DLD1 (cell line): ENCODE measurements around the gene HAVCR1.
"Not testable (repeated sequence)": the region's sequence is repeated elsewhere in the genome, so short reads cannot be mapped to it uniquely, and the experiment has no call there.

Experiments used
- in situ Hi-C: cut with HindIII; loops from 2 replicates; pipeline ENCODE4 v1.10.0; 2017; ENCODE audit warnings: low sequenced_read_pairs

HAVCR1 gene

DNA sequence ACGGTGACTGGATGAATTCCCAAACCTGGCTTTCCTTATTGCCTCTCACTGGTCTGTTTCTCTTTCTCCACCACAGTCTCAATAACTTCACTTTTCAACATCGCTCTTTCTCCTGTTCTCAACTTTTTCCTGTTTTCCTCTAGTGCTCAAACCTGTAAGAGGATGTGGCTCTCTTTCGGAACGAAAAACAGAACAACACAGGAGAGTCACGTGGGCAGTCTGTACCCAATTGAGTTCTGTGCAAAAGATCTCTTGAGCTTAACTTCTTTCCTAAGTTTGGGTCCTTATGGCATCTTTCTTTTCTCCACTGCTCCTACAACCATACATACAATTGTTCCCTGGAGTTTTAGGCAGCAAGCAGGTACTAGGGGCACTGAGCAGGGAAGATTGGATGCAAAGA is 8.9 kb downstream of the HAVCR1 start:
- in situ Hi-C loops = no loop called here

DNA sequence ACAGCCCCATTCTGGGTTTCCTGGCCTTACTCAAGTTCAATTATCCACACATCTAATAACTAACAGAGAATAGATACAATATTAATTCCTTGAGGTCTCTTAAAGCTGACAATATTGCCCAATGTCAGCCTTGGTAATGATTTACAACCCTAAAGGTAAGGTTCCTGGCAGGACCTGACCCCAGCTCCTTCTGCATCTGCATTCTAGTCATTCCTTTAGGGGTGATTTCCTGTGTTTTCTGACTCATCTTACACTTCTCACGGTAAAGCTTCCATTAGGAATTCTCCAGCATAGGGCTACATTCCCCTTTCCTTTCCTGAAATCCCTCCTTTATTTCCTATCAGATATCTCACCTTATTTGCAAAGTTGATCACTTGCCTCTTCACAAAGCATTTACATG is 9.3 kb downstream of the HAVCR1 start:
- in situ Hi-C loops = no loop called here

- in situ Hi-C loops = no loop called here
These were observed 11.0 kb downstream of the HAVCR1 start for GRCh38 chr5:157047898-157048297.

DNA sequence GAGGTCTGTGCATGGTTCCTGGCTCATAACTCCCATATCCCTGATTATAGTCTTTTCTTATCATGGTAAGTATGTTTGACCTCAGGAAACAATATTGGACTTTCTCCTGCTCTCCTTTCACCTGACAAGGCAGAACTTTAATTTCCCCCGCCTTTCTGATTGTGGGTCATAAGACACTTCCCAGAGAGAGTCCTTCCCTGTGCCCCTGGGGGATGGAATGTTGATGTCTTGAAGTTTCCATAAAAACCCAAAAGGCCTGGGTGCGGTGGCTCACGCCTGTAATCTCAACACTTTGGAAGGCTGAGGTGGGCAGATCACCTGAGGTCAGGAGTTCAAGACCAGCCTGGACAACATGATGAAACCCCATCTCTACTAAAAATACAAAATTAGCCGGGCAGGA is 11.9 kb downstream of the HAVCR1 start:
- in situ Hi-C loops = not testable (repeated sequence)

- in situ Hi-C loops = no loop called here
These were observed 12.9 kb downstream of the HAVCR1 start for GRCh38 chr5:157046041-157046440.

DNA sequence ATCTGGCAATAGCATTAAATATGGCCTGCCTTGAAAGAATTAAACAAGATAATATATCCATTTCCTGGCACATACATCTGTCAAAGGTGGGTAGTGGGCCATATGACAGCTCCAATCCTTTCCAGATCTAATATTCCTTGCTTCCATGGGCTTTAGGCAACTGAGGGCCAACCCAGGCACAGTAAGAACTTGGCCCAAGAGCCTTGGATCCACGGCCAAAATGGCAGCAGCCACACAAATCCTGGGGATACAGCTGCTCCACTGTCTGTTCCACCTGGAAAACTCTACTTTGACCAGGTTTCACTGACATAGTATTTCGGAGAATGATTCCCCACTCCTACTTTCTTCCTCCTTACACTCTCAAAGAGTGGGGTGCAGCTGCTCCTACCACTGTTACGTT is 13.3 kb downstream of the HAVCR1 start:
- in situ Hi-C loops = no loop called here

DNA sequence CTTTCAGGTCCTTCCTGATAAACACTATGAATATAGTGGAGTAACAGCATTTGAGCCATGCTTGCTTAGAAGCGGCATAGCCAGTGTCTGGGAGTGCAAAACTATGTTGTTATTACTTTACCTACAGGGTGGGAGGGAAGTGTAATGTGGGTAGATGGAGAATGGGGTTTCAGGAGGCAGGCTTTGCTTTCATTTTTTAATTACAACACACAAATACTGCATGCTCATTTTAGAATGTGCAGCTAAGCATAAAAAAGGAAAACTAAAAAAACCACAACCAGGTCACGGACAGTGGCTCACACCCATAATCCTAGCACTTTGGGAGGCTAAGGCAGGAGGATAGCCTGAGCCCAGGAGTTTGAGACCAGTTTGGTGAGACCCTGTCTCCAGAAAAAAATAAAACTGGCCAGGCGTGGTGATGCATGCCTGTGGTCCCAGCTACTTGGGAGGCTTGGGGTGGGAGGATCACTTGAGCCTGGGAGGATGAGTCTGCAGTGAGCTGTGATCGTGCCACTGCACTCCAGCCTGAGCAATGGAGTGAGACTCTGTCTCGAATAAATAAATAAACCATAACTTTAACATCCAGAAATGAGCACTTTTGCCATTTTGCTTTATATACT is 20.2 kb downstream of the HAVCR1 start:
- in situ Hi-C loops = no loop called here

DNA sequence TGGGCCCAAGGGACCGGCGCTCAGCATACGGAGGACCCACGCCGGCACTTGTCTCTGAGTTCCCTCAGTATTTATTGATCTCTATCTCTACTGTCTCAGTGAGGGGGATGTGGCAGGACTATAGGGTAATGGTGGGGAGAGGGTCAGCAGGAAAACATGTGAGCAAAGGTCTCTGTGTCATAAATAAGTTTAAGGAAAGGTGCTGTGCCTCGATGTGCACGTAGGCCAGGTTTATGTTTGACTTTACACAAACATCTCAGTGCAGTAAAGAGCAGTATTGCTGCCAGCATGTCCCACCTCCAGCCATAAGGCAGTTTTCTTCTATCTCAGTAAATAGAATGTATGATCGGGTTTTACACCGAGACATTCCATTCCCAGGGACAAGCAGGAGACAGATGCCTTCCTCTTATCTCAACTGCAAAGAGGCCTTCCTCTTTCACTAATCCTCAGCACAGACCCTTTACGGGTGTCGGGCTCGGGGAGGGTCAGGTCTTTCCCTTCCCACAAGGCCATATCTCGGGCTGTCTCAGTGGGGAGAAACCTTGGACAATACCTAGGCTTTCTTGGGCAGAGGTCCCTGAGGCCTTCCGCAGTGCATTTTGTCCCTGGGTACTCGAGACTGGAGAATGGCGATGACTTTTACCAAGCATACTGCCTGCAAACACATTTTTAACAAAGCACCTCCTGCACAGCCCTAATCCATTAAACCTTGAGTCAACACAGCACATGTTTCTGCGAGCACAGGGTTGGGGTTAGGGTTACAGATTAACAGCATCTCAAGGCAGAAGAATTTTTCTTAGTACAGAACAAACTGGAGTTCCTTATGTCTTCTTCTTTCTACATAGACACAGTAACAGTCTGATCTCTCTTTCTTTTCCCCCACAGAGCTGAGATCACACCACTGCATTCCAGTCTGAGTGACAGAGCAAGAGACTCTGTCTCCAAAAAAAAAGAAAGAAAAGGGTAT is 24.5 kb downstream of the HAVCR1 start:
- in situ Hi-C loops = not testable (repeated sequence)

- in situ Hi-C loops = no loop called here
These were observed 25.8 kb downstream of the HAVCR1 start for GRCh38 chr5:157033071-157033583.

GRCh38 chr5:157030692-157031091 is 28.2 kb downstream of the HAVCR1 start:
- in situ Hi-C loops = no loop called here

DNA sequence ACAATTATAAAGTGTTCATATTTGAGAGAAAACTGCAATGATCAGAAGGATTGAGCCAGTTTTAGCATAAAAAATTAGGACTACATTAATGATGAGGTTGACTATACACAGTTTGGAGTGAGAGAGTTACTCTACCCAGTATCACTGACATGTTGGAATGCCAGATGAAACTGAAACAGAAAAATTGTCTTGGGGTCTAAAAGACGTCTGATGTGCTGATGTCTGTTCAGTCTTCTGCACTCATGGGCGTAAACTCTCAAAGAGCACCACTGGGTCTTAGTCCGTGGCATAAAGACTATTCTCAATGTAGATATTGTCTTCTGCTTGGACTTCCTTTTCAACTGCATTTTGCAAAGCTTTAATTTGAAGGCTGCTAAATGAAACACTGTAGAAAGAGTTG is 29.5 kb downstream of the HAVCR1 start:
- in situ Hi-C loops = no loop called here

DNA sequence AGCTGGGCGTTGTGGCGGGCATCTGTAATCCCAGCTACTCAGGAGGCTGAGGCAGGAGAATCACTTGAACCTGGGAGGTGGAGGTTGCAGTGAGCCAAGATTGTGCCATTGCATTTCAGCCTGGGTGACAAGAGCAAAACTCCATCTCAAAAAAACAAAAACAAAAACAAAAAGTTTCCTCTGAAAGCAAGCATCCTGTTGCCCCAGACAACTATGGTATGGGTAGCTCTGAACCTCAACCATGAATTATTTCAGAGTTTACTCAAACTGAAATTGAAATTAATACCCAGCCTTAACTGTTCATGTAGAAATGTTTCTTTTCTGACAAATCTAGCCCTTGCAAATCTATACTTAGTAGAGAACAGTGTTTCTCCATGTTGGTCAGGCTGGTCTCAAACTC is 31.3 kb downstream of the HAVCR1 start:
- in situ Hi-C loops = not testable (repeated sequence)

DNA sequence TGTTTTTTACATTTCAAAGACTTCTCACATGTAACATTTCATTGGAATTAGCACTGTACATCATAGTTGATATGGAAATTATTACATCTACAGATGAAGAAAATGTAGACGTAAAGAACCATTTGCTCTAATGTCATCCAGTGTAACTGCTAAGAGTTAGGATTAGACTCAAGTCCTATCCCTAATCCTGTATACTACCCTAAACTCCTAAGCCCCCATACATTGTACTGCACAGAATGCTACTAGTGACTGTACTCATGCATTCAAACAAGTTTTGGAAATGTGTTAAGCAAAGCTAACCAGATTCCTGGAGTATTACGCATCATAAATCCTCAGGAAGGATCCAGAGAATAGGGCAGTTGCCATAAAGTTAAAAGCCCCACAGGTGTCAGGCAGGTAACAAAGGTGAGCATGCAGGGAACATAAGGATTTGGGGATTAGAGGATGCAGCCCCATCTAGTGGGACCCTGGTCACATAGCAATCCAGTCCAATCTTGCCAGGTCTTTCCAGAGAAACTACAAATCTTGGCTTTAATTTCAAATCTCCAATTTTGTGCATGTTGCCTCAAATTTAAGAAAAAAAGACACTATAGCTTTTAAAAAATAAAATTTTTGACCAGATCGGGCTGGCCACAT is 32.0 kb downstream of the HAVCR1 start:
- in situ Hi-C loops = no loop called here

GRCh38 chr5:157025093-157025698 is 33.7 kb downstream of the HAVCR1 start:
- in situ Hi-C loops = no loop called here

- in situ Hi-C loops = no loop called here
These were observed 34.5 kb downstream of the HAVCR1 start for GRCh38 chr5:157024208-157024959.

- in situ Hi-C loops = no loop called here
These were observed 36.9 kb downstream of the HAVCR1 start for GRCh38 chr5:157022024-157022423.

- in situ Hi-C loops = no loop called here
These were observed 38.2 kb downstream of the HAVCR1 start for GRCh38 chr5:157020511-157021222.

GRCh38 chr5:157020002-157020401 is 38.9 kb downstream of the HAVCR1 start:
- in situ Hi-C loops = no loop called here

DNA sequence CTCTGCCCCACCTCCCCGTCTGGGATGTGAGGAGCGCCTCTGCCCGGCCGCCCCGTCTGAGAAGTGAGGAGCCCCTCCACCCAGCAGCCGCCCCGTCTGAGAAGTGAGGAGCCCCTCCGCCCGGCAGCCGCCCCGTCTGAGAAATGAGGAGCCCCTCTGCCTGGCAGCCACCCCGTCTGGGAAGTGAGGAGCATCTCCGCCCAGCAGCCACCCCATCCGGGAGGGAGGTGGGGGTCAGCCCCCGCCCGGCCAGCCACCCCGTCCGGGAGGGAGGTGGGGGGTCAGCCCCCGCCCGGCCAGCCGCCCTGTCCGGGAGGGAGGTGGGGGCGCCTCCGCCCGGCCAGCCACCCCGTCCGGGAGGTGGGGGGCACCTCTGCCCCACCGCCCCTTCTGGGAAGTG is 44.8 kb downstream of the HAVCR1 start:
- in situ Hi-C loops = not testable (repeated sequence)

DNA sequence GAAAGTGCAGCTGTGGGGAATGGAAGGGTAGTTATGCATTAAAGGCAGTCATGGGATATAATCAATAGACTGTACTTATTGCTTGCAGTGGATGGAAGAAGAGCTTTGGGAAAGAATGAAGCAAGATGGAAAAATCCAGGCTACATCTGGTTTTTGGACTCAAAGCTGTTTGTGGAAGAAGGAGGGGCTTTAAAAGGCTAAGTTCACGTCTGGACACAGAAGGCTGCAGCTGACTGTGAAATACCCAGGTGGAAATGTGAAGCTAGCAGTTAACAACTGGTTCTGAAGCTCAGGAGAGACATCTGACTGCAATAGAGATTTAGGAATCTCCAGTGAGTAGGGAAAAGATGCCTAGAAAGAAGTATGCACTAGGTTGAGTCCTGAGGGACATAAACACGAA is 52.7 kb downstream of the HAVCR1 start:
- in situ Hi-C loops = no loop called here
